B cell (primary cell): ENCODE measurements around the gene PASD1.
"Not testable (repeated sequence)": the region's sequence is repeated elsewhere in the genome, so short reads cannot be mapped to it uniquely, and the experiment has no call there.

ENCODE experiments used
- EZH2 ChIP-seq: IDR thresholded peaks from 2 replicates; pipeline ENCODE4 v1.6.1; 2012; ENCODE audit warnings: borderline replicate concordance, low read depth, mild to moderate bottlenecking, moderate library complexity, low read length; ENCODE audit not compliant: insufficient read depth, poor library complexity, severe bottlenecking
- TF ChIP-seq, protein P1 (sequence below): fragments of 200-600 bp; IDR thresholded peaks from one replicate; pipeline ENCODE4 v1.8.0; 2022; ENCODE audit warnings: antibody characterized with exemption, mild to moderate bottlenecking

DNA sequence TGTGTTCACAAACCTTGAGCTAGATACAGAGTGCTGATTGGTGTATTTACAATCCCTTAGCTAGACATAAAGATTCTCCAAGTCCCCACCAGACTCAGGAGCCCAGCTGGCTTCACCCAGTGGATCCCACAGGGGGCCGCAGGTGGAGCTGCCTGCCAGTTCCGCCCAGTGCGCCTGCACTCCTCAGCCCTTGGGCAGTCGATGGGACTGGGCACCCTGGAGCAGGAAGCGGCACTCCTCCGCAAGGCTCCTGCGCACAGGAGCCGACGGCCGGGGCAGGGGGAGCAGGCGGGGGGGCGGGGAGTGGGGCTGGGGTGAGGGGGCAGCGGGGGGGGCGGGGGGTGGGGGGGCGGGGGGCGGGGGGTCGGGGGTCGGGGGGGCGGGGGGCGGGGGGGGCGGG is 990 bp upstream of the PASD1 start:
- TF ChIP-seq, protein P1, sequence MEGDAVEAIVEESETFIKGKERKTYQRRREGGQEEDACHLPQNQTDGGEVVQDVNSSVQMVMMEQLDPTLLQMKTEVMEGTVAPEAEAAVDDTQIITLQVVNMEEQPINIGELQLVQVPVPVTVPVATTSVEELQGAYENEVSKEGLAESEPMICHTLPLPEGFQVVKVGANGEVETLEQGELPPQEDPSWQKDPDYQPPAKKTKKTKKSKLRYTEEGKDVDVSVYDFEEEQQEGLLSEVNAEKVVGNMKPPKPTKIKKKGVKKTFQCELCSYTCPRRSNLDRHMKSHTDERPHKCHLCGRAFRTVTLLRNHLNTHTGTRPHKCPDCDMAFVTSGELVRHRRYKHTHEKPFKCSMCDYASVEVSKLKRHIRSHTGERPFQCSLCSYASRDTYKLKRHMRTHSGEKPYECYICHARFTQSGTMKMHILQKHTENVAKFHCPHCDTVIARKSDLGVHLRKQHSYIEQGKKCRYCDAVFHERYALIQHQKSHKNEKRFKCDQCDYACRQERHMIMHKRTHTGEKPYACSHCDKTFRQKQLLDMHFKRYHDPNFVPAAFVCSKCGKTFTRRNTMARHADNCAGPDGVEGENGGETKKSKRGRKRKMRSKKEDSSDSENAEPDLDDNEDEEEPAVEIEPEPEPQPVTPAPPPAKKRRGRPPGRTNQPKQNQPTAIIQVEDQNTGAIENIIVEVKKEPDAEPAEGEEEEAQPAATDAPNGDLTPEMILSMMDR, result not testable (repeated sequence)
- not testable (repeated sequence) for TF ChIP-seq EZH2
